ENCODE measurements around the gene TSPAN10. TPM values are rescaled to one million over a fixed set of nuclear protein-coding genes. Genes with fewer than 3 reads are reported as not detected.

Gene TSPAN10
- total and polyA plus RNA-seq, 2 of the 8 experiments (the other 6 are each of a cell fraction or from before 2014, with no cell fraction given) = 0.99 to 1.1 TPM

DNA sequence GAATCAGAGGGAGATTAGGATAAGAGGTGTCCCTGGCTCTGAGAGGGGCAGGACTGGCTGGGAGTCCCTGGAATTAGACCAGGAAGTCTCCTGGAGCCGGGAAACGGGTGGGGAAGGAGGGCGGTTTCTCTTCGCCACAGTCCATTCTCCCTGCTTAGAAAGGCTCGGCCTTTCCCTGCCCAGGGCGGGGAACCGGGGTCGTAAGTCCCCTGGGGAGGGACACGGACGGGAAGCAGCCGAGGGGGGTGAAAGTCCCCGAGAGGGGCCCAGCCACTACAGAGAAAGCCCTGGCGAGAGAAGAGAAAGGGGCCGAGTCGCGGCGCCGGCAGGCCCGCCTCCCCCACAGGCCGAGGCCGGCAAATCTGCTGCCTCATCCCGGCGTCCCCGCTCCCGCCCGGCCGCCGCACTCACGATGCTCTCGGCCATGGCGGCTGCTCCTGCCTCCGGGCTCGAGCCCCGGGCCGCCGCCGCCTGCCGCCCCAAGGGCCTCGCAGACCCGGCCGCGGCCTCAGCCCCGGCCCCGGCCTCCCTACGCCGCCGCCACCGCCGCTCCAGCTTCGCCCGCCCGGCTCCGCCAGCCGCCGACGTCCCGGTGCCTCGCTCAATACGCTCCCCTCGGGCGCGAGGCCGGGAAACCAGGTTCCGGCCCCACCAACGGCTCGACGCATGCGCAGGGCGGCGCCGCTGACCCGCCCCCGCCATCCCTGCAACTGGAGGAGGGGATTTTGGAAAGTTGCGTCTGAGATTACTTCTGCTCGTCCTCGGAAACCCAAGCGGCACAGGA, at the start of gene TSPAN10, which contains the start of gene NPLOC4 (continued):
- TF ChIP-seq, protein P1, sequence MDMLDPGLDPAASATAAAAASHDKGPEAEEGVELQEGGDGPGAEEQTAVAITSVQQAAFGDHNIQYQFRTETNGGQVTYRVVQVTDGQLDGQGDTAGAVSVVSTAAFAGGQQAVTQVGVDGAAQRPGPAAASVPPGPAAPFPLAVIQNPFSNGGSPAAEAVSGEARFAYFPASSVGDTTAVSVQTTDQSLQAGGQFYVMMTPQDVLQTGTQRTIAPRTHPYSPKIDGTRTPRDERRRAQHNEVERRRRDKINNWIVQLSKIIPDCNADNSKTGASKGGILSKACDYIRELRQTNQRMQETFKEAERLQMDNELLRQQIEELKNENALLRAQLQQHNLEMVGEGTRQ (IDR thresholded peaks at IDR 0.05; ENCODE audit: low read length) = no peak
- no peak for TF ChIP-seq CBX8 (IDR thresholded peaks at IDR 0.05; ENCODE audit: borderline replicate concordance, low read depth, low read length)
- TF ChIP-seq TAF7 (optimal IDR thresholded peaks at IDR 0.05; ENCODE audit: borderline replicate concordance, low read depth, low read length) = peak; percentile 92
- peak; percentile 54 for TF ChIP-seq SAP30 (IDR thresholded peaks at IDR 0.05; ENCODE audit: insufficient read depth, insufficient replicate concordance, low read length)
- peak; percentile 50 for TF ChIP-seq SRF (IDR thresholded peaks at IDR 0.05; ENCODE audit: low read depth, low read length)
- 0 out of 2 replicates have a peak, but pooled peaks have one; percentile 15 for TF ChIP-seq TEAD4 (IDR thresholded peaks at IDR 0.05; ENCODE audit: low read depth, low read length)
- TF ChIP-seq CTBP2 (IDR thresholded peaks at IDR 0.05; ENCODE audit: borderline replicate concordance, insufficient read depth, insufficient read length, low read length) = no peak
- TF ChIP-seq, protein P2, sequence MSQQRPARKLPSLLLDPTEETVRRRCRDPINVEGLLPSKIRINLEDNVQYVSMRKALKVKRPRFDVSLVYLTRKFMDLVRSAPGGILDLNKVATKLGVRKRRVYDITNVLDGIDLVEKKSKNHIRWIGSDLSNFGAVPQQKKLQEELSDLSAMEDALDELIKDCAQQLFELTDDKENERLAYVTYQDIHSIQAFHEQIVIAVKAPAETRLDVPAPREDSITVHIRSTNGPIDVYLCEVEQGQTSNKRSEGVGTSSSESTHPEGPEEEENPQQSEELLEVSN (IDR thresholded peaks at IDR 0.05) = 0 out of 2 replicates have a peak, but pooled peaks have one; percentile 14
- TF ChIP-seq SIN3A (conservative IDR thresholded peaks at IDR 0.05 in 1 of 2, IDR thresholded peaks at IDR 0.05 in 1 of 2; ENCODE audit: low read depth in 1 of 2, low read length in 2 of 2) = peak; percentile 85 to 96; a peak in 3 of 4 replicates
- peak; percentile 64; the same call in 1 of the 2 replicates for TF ChIP-seq SP1 (IDR thresholded peaks at IDR 0.05; ENCODE audit: low read depth, low read length)
- TF ChIP-seq ZNF274 (IDR thresholded peaks at IDR 0.05; ENCODE audit: borderline replicate concordance, extremely low read depth, low read length) = no peak
- TF ChIP-seq ASH2L (IDR thresholded peaks at IDR 0.05; ENCODE audit: low read length) = no peak
- peak; percentile 63 for TF ChIP-seq KDM4A (IDR thresholded peaks at IDR 0.05; ENCODE audit: low read depth, low read length, severe bottlenecking)
- peak; percentile 91 for TF ChIP-seq PHF8 (conservative IDR thresholded peaks at IDR 0.05; ENCODE audit: low read depth, low read length)
- TF ChIP-seq RAD21 (IDR thresholded peaks at IDR 0.05 in 1 of 2, conservative IDR thresholded peaks at IDR 0.05 in 1 of 2; ENCODE audit: low read depth in 2 of 2, low read length in 2 of 2) = no peak; a peak in 1 of 4 replicates
- TF ChIP-seq EGR1 (IDR thresholded peaks at IDR 0.05; ENCODE audit: borderline replicate concordance, low read depth, low read length) = peak; percentile 100
- TF ChIP-seq NANOG (IDR thresholded peaks at IDR 0.05; ENCODE audit: insufficient read depth, low read depth, low read length, poor library complexity, severe bottlenecking) = peak; percentile 58
- peak in 1 of 2 experiments; percentile 92; a peak in 2 of 3 replicates for TF ChIP-seq POLR2A (IDR thresholded peaks at IDR 0.05; ENCODE audit: control extremely low read depth in 1 of 2, low read depth in 2 of 2, low read length in 2 of 2)
- peak; percentile 70 for TF ChIP-seq RBBP5 (IDR thresholded peaks at IDR 0.05; ENCODE audit: borderline replicate concordance, low read depth, low read length)
- no peak for TF ChIP-seq CHD1 (IDR thresholded peaks at IDR 0.05; ENCODE audit: low read depth, low read length)
- peak; percentile 91 for TF ChIP-seq POLR2AphosphoS5 (IDR thresholded peaks at IDR 0.05; ENCODE audit: low read depth, low read length)

All from H1 (cell line).